Left renal cortex interstitium (tissue), 4 donors: ENCODE measurements around the gene AMER2. TPM values are rescaled to one million over a fixed set of nuclear protein-coding genes. Genes with fewer than 3 reads are reported as not detected.
"Not testable (repeated sequence)": the region's sequence is repeated elsewhere in the genome, so short reads cannot be mapped to it uniquely, and the experiment has no call there.

Experiments
- DNase-seq, 4 donors: peaks; one replicate each; pipeline ENCODE4 v3.0.0-alpha.2; 2013; ENCODE audit warnings: low read depth in 4 of 4, low spot score in 2 of 4, missing footprints in 1 of 4
- polyA plus RNA-seq, 4 donors: library from polyadenylated mRNA; unstranded; fragments of 120-200 nt; gene quantifications; one replicate each; pipeline ENCODE4 v1.2.1, GENCODE V29; 2013; ENCODE audit not compliant: insufficient read length in 4 of 4

The AMER2 gene
- polyA plus RNA-seq, 4 donors = 0.23 to 0.52 (median 0.31) TPM

DNA sequence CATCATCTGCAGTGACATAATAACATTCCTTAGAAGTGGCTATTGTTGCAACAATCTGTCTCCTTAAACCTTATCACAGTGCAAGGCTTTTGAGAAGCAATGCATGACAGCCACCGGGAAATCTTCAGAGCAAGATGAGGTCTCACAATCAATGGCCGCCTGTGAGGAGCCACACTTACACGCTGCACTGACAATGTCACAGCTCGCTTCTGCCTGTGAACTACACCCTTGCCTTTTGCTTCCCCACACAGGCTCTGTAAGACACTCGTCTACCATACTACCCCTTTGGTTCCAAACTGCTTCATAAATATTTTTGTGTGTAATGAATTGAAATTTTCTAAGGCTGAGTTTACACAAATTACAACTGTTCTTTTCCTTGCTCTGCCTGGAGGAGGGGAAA lies 6.9 kb downstream of the AMER2 start:
- DNase-seq = not testable (repeated sequence)

- DNase-seq = no peak
These were observed 14.4 kb downstream of the AMER2 start for GRCh38 chr13:25157681-25158080.

DNA sequence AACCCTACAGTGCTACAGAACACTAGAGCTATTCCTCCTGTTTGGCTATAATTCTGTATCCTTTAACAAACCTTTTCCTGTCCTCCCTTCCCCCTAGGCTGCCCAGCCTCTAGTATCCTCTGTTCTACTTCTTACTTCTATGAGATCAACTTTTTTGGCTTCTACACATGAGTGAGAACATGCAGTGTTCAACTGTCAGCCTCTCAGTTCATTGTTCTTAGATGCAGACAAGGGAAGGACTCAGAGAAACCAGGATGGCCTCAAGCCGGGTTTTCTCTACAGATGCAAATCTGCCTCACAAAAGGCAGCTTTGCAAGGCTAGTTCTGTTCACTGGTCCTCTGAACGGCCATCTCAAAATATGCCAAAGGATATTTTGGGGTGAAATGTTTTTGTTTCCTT lies 18.4 kb downstream of the AMER2 start:
- DNase-seq = no peak

DNA sequence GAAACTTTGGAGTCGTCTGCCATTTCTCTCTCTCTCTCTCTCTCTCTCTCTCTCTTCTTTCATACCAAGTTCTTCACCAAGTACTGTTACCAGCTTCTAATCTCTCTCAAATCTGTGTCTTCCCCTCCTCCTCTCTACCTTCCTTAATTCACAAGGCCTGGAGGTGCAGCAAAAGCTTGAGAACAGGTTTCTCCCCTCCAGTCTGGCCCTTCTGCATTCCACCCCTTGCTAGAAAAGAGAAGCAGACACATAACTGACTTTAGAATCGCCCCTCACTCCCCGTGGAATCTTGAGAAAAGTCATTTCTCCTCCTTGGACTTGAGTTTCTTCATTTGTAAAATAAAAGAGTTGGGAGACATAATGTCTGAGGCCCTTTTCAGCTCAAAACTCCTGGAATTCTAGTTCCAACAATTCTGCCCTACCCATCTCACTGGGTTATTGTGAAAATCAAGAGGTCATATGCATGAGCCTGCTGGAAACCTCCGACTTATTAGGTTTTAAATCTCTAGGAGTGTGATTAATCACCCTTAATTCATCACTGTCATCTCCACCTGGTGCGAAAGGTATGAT lies 20.4 kb downstream of the AMER2 start:
- DNase-seq = no peak

DNA sequence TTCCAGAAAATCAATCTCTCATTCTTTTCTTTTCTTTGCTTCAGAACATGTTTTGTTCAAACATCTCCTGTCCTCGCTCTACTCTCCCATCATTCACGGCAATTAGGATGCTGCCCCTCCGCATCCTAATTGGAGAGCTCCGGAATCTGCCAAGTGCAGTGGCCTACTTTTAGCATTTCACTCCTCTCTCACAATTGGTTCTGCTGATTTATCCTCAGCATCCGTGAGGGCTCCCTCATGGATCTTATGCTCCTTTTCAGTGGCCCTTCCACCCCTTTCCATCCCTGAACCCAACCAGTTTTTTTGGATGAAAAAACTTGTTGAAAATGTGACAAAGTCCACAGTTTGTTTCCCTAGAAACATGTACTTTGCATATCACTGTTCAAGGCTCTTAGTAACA lies 22.4 kb downstream of the AMER2 start:
- DNase-seq = no peak

DNA sequence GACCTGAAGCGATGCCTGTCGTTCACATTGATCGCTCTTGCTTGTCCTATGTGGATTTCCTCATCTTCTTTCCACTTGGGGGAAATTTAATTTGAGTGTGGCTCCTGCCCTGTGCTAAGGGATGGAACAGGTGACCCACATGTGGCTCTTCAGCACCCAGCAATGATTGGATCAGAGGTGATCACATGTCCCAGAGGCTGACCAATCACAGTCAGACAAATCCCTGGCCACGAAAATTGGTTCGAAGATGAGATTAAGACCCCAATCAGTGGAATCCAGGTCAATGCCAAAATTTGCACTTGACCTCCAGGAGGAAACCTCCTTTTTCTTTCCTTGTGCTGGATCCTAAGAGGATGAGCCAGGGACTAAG lies 23.7 kb downstream of the AMER2 start:
- DNase-seq = no peak

DNA sequence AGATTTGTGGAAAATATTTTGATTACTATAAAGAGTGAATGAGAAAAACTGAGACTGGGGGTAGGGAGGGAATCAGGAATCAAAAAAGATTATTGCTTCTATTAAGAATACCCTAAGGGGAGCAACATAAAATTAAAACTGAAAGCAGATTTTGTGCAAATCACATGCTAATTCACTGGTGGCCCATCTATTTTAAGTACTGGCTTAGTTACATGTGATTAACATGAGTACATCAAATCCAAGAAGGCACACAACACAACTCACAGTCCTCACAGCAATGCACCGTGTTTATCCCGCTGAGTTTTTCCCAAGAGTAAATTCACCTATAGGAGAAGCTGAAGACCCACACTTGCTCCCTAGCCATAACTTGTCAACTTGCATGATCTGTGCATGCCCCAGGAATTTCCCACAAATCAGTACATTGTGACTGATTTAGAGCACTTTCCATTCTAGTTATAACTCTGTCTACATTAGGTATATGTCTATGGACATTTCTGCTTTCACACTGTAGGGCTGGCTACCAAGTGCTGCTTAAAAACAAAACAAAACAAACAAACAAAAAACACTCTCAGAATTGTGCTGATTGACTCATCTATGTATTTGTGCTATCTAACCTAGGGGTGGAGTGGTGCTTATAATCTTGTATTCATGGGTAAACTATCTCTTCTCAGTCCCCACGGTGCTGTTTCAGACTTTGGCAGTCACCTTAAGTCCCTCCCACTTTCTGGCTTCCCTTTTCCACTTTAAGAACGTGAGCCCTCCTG lies 24.3 kb downstream of the AMER2 start:
- no peak for DNase-seq

GRCh38 chr13:25143706-25144105 lies 28.4 kb downstream of the AMER2 start:
- DNase-seq = no peak

DNA sequence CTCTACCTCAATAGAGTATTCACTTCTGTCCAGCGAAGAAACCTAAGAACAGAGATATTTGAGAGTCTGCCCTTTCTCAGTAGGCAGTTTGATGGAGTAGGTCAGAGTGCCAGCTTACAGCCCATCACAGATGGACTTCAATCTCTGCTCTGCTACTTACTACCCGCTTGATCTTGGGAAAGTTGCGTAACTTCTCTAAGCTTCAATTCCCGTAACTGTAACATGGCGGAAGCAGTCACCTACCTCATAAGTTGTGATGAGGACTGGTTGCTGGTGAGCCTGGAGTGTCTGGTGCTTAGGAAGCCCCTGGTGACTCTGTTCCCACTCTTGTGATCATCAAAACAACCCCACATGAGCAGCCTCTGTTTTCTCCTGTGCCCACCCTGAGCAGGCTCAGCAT lies 31.0 kb downstream of the AMER2 start:
- DNase-seq = no peak

- DNase-seq = no peak
These were observed 34.3 kb downstream of the AMER2 start for GRCh38 chr13:25137788-25138115.

DNA sequence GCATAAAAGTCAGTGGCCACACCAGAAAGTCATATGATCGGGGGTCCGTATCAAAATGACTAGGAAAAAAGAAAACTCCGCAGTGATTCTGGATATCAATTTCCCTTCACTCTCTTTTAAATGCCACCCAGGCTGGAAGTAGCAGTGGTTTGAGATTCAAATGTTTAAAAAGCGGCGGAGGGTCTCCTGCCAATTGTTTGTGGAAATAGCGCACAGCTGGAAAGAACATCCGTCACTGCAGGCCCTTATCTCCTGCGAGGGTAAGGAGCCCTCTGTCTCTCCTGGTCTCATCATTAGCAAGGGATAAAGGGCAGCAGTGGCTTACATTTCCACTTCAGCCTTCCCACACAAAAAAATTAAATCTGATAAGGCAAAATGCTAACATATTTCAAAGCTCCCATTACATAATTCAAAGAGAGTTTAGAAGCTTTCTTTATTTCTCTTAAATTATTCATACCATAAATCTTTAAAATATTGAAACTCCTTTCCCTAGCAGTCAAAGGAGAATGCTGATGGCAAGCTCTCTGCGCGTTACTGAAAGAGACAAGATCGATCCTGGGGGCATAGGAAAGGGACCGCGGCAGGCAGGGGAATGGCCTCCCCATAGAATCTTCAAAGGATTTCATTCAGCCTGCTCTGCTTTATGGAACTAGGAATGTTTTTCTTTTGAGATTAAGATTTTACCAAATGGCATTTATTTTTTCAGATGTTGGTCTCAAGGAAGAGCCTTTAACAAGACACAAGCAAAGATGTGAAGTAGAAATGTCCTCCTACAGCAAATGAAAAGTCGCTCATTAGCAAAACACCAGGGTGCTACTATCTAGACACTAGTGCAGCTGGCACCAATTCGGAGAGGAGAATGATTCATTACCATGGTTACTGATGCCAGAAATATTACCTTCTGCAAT lies 35.0 kb downstream of the AMER2 start:
- DNase-seq = no peak

DNA sequence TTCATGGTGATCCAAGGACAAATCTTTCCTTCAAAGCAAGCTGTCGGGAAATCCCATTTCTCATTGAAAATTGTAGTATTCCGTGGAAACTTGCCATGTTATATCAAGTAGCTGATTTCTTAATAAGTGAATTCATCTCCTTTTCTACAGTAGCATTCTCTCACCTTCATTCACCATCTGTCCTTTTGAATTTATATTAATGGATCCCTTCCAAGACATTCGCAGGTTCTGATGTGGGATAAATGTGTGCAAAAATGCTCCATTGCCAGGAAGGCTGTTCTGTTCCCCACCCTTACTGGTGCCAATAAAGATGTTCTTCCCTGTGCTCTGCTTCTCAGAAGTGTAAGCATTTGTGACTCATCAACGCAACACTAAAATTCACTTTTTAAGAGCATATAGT lies 36.2 kb downstream of the AMER2 start:
- DNase-seq = no peak

DNA sequence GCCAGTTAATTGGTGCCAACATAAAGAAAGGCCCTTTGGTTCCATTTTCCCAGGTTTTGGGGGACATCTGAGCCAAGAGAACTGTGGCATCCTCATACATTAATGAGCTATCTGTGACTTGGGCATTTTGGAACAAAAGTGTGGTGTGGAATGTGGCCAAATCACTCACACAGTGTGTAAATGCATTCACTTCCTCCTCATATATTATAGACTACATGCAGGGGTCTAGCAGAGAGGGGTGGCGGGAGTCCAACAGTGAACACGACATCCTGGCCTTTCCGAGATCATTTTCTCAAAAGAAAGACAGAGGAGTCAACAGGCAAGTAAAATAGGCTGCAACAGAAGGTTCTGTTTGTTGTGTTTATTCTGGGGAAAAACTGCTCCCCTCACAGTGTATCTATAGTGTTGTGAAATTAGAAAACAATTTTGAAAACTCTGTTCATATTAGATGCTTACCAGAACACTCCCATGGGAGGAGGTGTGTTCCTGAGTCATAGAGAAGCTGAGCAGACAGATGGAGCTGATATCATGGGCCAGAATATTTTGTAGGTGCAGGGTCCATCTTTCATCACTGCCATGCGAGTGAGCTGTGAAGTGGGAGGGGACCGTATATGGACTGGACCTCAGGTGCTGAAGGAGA lies 39.2 kb downstream of the AMER2 start:
- no peak for DNase-seq

DNA sequence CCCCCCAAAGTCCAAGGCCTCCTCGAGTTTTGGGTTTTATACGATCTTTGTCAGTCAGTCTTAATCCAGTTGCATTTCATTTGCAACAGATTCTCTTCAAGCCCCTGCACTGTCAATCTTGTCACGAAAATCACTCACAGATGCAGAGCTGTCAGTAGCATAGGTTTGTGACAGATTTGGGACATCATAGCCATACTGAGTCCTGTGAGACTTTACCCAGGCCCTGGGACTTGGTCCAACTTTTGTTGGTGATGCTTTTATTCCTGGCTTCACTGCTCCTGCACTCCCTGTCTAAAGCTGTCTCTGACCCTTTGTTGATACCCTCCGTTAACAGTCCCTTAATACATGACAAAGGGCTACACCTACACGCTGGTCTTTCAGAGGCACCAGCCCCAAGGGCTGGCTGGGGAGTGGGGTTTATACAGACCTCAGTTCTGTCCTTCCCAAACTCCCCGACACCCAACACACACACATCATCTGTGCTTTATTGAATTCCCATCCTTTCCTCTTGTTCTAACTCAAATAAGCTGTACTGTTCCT lies 40.1 kb downstream of the AMER2 start:
- DNase-seq = no peak

GRCh38 chr13:25130944-25131343 lies 41.1 kb downstream of the AMER2 start:
- no peak for DNase-seq

- DNase-seq = no peak
These were observed 53.6 kb downstream of the AMER2 start for GRCh38 chr13:25118378-25118905.

DNA sequence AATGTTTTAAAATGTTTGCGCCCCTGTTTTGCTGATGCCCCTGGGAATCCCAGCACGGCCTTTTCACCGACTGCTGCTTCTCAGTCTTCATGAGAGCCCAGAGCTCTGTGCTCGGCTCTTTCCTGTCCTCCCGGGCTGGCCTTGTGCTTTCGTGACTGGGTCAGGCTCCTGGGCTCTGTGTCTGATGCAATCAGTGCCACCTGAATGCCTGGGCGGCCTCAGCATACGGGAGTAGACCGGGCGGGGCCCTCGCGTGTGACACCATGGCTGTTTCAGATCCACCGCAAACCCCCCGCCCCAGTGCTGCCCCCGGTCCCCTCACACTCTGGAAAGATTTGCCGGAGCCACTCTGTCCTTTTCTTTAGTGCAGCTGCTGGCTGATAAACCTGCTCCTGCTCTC lies 54.8 kb downstream of the AMER2 start:
- no peak for DNase-seq

DNA sequence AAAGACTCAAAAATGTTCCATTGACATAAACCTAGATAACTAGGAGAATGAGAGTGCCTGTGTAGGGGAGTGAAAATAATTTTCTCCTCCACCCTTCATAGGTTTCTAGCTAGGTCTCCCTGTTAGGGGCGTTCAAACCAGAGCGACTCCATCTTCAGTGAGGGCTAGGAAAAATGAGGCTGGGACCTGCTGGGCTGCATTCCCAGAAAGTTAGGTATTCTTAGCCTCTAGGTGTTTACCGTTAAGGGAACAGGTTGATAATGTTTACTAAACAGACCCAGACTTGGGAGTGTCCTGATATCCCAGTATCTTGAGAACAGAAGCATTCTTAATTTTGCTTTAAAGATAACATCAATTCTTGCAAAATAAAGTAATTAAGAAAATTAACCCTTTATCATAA lies 56.0 kb downstream of the AMER2 start:
- DNase-seq = no peak

- DNase-seq = peak; percentile 44 to 79 (median 55)
These were observed 57.9 kb downstream of the AMER2 start for GRCh38 chr13:25114220-25114619.

DNA sequence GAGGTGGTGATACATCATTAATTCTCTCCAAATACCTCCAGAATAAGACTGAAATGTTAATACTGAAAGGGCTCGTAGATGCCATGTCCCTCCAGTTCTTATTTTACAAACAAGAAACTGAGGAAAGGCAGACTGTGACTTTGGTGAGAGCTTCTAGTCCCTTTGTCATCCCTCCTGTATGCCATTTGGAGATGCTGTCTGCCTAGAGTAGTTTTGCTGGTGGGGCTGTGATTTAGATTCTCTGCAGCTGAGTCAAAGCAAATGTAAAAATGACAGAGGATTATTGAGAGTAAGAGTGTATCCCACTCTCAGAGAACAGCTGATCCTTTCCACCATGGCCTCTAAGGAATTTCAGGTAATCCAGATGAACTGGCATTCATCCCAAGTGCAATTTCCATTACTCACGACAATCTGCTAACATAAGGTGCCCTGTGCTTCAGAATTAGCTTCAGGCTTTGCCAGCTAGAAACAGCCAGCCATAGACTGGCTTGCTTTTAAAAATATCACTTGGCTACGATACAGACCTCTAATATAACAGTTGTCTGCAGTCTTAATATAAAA lies 59.3 kb downstream of the AMER2 start:
- no peak for DNase-seq
